NOMO-1 treated with DMSO at 0.1 percent for 48 hours (cell line): ENCODE measurements around the gene CCDC85B.
"Not testable (repeated sequence)": the region's sequence is repeated elsewhere in the genome, so short reads cannot be mapped to it uniquely, and the experiment has no call there.

Experiments used
- DNase-seq: peaks from one replicate; lab custom pipeline; 2025; ENCODE audit not compliant: unreplicated experiment; lab: John Stamatoyannopoulos, UW

CCDC85B gene

GRCh38 chr11:65890324-65891218 is at the start of gene CCDC85B:
Gene CCDC85B (plus strand): TSS chr11:65890673. CDS start chr11:65890784, 111 bp downstream.
- peak; percentile 87 for DNase-seq

GRCh38 chr11:65842144-65842543 is 48.3 kb upstream of the CCDC85B start:
- DNase-seq, result no peak

- no peak for DNase-seq
These were observed 46.7 kb upstream of the CCDC85B start for GRCh38 chr11:65843811-65844210.

- no peak for DNase-seq
These were observed 46.1 kb upstream of the CCDC85B start for GRCh38 chr11:65844231-65844872.

GRCh38 chr11:65847746-65848145 is 42.7 kb upstream of the CCDC85B start:
- DNase-seq, result no peak

GRCh38 chr11:65848693-65849092 is 41.8 kb upstream of the CCDC85B start:
- DNase-seq, result not testable (repeated sequence)

GRCh38 chr11:65849366-65849765 is 41.1 kb upstream of the CCDC85B start:
- no peak for DNase-seq

- DNase-seq, result no peak
These were observed 40.7 kb upstream of the CCDC85B start for GRCh38 chr11:65849771-65850216.

- DNase-seq, result no peak
These were observed 40.0 kb upstream of the CCDC85B start for GRCh38 chr11:65850217-65851082.

- DNase-seq, result no peak
These were observed 39.3 kb upstream of the CCDC85B start for GRCh38 chr11:65851083-65851579.

GRCh38 chr11:65851811-65852507 is 38.5 kb upstream of the CCDC85B start:
- DNase-seq, result no peak

GRCh38 chr11:65852508-65853245 is 37.8 kb upstream of the CCDC85B start:
- no peak for DNase-seq

GRCh38 chr11:65853246-65853979 is 37.1 kb upstream of the CCDC85B start:
- no peak for DNase-seq

GRCh38 chr11:65854161-65854592 is 36.3 kb upstream of the CCDC85B start:
- DNase-seq, result no peak

GRCh38 chr11:65854852-65855837 is 35.3 kb upstream of the CCDC85B start:
- no peak for DNase-seq

- no peak for DNase-seq
These were observed 34.5 kb upstream of the CCDC85B start for GRCh38 chr11:65855927-65856363.

GRCh38 chr11:65856689-65857499 is 33.6 kb upstream of the CCDC85B start:
- peak; percentile 87 for DNase-seq
